Measurements from ENCODE around the gene DENND1C.
"Not testable (repeated sequence)": the region's sequence is repeated elsewhere in the genome, so short reads cannot be mapped to it uniquely, and the experiment has no call there.

Gene DENND1C

GRCh38 chr19:6452223-6452614 is 29.4 kb downstream of the DENND1C start:
- DNase-seq: no peak

GRCh38 chr19:6451583-6452222 is 29.9 kb downstream of the DENND1C start:
- DNase-seq: no peak

- DNase-seq: no peak
These were observed 31.4 kb downstream of the DENND1C start for GRCh38 chr19:6450166-6450565.

- DNase-seq: no peak
These were observed 33.5 kb downstream of the DENND1C start for GRCh38 chr19:6448045-6448444.

GRCh38 chr19:6446452-6446851 is 35.1 kb downstream of the DENND1C start:
- no peak for DNase-seq

- DNase-seq: no peak
These were observed 37.6 kb downstream of the DENND1C start for GRCh38 chr19:6443986-6444385.

- DNase-seq: no peak
These were observed 39.4 kb downstream of the DENND1C start for GRCh38 chr19:6442087-6442688.

GRCh38 chr19:6440905-6441304 is 40.7 kb downstream of the DENND1C start:
- DNase-seq: no peak

- DNase-seq: no peak
These were observed 41.8 kb downstream of the DENND1C start for GRCh38 chr19:6439743-6440142.

GRCh38 chr19:6433663-6434062 is 47.9 kb downstream of the DENND1C start, which contains the start of gene SLC25A41:
Gene SLC25A41, minus strand, starts transcription at chr19:6433763. Its CDS starts 70 bp downstream, at chr19:6433693.
- no peak for DNase-seq

GRCh38 chr19:6433165-6433564 is 48.4 kb downstream of the DENND1C start:
- no peak for DNase-seq

GRCh38 chr19:6431891-6432290 is 49.7 kb downstream of the DENND1C start:
- DNase-seq: no peak

- no peak for DNase-seq
These were observed 52.0 kb downstream of the DENND1C start for GRCh38 chr19:6429419-6430221.

- DNase-seq: not testable (repeated sequence)
These were observed 52.7 kb downstream of the DENND1C start for GRCh38 chr19:6428692-6429418.

- no peak for DNase-seq
These were observed 54.5 kb downstream of the DENND1C start for GRCh38 chr19:6427131-6427530.

GRCh38 chr19:6425732-6426620 is 55.6 kb downstream of the DENND1C start:
- no peak for DNase-seq

- DNase-seq: peak; percentile 99
These were observed 56.5 kb downstream of the DENND1C start for GRCh38 chr19:6424939-6425731.

GRCh38 chr19:6424195-6424938 is 57.2 kb downstream of the DENND1C start, which contains the start of gene KHSRP:
Gene KHSRP, minus strand, starts transcription at chr19:6424811. Its CDS starts 110 bp downstream, at chr19:6424701.
- DNase-seq: no peak

- DNase-seq: no peak
These were observed 57.9 kb downstream of the DENND1C start for GRCh38 chr19:6423499-6424194.

All from NCI-H774 (cell line).